Stomach (tissue), 4 donors: ENCODE data around the gene GSKIP.

Experiments
- CTCF ChIP-seq, 7 experiments: fragments of 450-650 bp in 4 of 7; fragments of 200-600 bp in 3 of 7; sonication (generic) in 3 of 7; IDR thresholded peaks; one replicate each; pipeline ENCODE4 v1.5.1; 2016 to 2019; ENCODE audit warnings: antibody characterized with exemption in 7 of 7, control low read depth in 2 of 7, mild to moderate bottlenecking in 1 of 7
- POLR2AphosphoS5 ChIP-seq, 3 donors: sonication (generic); formaldehyde crosslinking; IDR thresholded peaks; one replicate each; pipeline ENCODE4 v1.6.1; 2016; ENCODE audit warnings: antibody characterized with exemption in 3 of 3

GRCh38 chr14:96405677-96406076, 42.4 kb downstream of the GSKIP start:
- TF ChIP-seq POLR2AphosphoS5 (IDR thresholded peaks at IDR 0.05): no peak
- no peak for TF ChIP-seq CTCF (IDR thresholded peaks at IDR 0.05)
